Upper lobe of left lung (tissue), 4 donors: ENCODE results near the gene OSBPL8.

ENCODE experiments used
- EP300 ChIP-seq, 4 donors: sonication (generic); formaldehyde crosslinking; IDR thresholded peaks; one replicate each; pipeline ENCODE4 v1.5.1; 2017; ENCODE audit warnings: antibody characterized with exemption in 4 of 4, control low read depth in 2 of 4
- POLR2A ChIP-seq, 4 donors: fragments of 450-650 bp; IDR thresholded peaks; one replicate each; pipeline ENCODE4 v1.5.1; 2016 to 2017; ENCODE audit warnings: antibody characterized with exemption in 4 of 4, mild to moderate bottlenecking in 2 of 4

DNA sequence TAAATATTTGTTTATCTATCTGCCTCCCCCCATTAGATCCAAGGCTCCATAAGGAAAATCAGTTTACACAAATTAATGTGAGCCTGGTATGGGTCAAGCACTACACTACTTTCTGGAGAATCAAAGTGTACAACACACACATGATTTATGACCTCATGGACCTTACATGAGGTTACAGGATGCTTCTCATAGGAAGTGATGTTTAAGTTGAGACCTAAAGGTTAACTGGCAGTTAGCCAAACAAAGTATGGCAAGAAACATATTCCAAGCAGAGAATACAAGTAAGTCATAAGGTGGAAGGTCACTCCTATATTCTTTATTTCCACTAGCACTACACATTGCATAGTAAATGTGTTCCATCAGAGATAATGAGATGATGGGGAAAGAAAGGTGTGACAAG is 39.2 kb downstream of the OSBPL8 start:
- TF ChIP-seq EP300 (IDR thresholded peaks at IDR 0.05) (no peak), POLR2A (IDR thresholded peaks at IDR 0.05) (no peak)
